RWPE2 (cell line): Measurements from ENCODE around the gene MYH7.

Experiments
- ATAC-seq: fragments of 200-7000 bp; cut with Tn5 transposase; 3 replicates; pipeline ENCODE4 v1.9.1; 2021; ENCODE audit warnings: low read depth
- DNase-seq: peaks from one replicate; pipeline ENCODE4 v3.0.0-alpha.2; 2020; ENCODE audit warnings: low spot score
- H3K27ac ChIP-seq: fragments of 450-650 bp; 2 replicates; pipeline ENCODE4 v1.5.1; 2017; ENCODE audit warnings: mild to moderate bottlenecking; ENCODE audit not compliant: poor library complexity, severe bottlenecking
- H3K27me3 ChIP-seq: fragments of 250-450 bp; sonication (Bioruptor Pico); 2 replicates; pipeline ENCODE4 v1.5.1; 2021; ENCODE audit warnings: mild to moderate bottlenecking, moderate library complexity; ENCODE audit not compliant: insufficient read depth, poor library complexity, severe bottlenecking
- H3K36me3 ChIP-seq: fragments of 250-450 bp; sonication (Bioruptor Pico); 2 replicates; pipeline ENCODE4 v1.5.1; 2020; ENCODE audit warnings: low read depth, mild to moderate bottlenecking, moderate library complexity
- H3K4me1 ChIP-seq: fragments of 250-450 bp; sonication (Bioruptor Pico); 2 replicates; pipeline ENCODE4 v1.5.1; 2021; ENCODE audit warnings: mild to moderate bottlenecking, moderate library complexity; ENCODE audit not compliant: insufficient read depth, poor library complexity, severe bottlenecking
- H3K4me3 ChIP-seq: fragments of 250-450 bp; sonication (Bioruptor Pico); 2 replicates; pipeline ENCODE4 v1.5.1; 2021; ENCODE audit warnings: mild to moderate bottlenecking, moderate library complexity; ENCODE audit not compliant: severe bottlenecking
- H3K9me3 ChIP-seq: fragments of 250-450 bp; sonication (Bioruptor Pico); 2 replicates; pipeline ENCODE4 v1.5.1; 2021; ENCODE audit warnings: mild to moderate bottlenecking, moderate library complexity; ENCODE audit not compliant: severe bottlenecking
- TF ChIP-seq, protein P1 (sequence below): fragments of 450-650 bp; IDR thresholded peaks from one replicate; pipeline ENCODE4 v1.5.1; 2017; ENCODE audit warnings: mild to moderate bottlenecking, moderate library complexity; ENCODE audit not compliant: poor library complexity, severe bottlenecking

Gene MYH7

DNA sequence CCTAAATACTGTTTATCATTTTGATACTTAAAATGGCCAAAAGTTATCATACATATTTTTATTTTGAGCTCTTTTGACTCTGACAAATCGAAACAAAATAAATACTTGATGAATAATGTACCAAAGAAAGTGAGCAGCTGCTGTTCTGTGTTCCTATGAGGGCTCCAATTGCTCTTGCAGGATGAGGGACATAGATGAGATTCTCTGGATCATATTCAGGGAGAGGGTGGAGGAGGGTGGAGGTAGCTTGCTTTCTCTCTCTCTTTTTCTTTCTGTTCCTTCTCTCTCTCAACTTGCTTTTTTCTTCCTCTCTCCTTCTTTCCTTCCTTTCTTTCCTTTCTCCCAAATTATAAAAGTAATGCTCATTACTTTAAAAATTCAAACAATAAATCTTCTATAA lies 8.9 kb upstream of the MYH7 start:
- H3K9me3 ChIP-seq, result no peaks in the 10 kb centered on the region
- no peaks in the 10 kb centered on the region for H3K4me1 ChIP-seq
- H3K36me3 ChIP-seq, result no peaks in the 10 kb centered on the region
- DNase-seq, result no peak
- H3K4me3 ChIP-seq, result no peak overlapping the region
- no peaks in the 10 kb centered on the region for H3K27me3 ChIP-seq
- no peak overlapping the region for H3K27ac ChIP-seq
- ATAC-seq, result no peak
- TF ChIP-seq, protein P1, sequence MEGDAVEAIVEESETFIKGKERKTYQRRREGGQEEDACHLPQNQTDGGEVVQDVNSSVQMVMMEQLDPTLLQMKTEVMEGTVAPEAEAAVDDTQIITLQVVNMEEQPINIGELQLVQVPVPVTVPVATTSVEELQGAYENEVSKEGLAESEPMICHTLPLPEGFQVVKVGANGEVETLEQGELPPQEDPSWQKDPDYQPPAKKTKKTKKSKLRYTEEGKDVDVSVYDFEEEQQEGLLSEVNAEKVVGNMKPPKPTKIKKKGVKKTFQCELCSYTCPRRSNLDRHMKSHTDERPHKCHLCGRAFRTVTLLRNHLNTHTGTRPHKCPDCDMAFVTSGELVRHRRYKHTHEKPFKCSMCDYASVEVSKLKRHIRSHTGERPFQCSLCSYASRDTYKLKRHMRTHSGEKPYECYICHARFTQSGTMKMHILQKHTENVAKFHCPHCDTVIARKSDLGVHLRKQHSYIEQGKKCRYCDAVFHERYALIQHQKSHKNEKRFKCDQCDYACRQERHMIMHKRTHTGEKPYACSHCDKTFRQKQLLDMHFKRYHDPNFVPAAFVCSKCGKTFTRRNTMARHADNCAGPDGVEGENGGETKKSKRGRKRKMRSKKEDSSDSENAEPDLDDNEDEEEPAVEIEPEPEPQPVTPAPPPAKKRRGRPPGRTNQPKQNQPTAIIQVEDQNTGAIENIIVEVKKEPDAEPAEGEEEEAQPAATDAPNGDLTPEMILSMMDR, result no peak

DNA sequence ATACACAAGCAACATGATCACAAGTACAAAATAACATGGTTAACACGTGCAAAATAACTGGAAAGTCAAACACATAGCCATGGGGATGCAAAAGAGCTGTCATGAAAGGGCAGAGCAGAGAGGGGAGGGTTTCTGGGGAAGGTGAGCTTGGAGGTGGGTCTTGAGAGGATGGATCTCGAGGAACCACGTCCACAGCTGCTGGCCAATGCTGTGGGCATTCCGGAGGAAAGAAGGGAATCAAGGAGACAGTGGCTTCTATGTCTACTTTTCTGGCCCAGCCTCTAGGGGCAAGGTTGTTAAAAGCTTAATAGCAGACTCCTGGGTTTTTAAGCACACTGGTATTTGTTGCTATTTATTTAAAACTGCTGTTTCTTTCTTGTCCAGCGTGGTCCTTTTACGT lies 8.4 kb upstream of the MYH7 start:
- H3K4me1 ChIP-seq, result no peaks in the 10 kb centered on the region
- no peak for DNase-seq
- TF ChIP-seq, protein P1, result no peak
- H3K27ac ChIP-seq, result no peak overlapping the region
- no peak for ATAC-seq
- no peaks in the 10 kb centered on the region for H3K9me3 ChIP-seq
- H3K4me3 ChIP-seq, result no peak overlapping the region
- H3K36me3 ChIP-seq, result no peaks in the 10 kb centered on the region
- no peaks in the 10 kb centered on the region for H3K27me3 ChIP-seq

DNA sequence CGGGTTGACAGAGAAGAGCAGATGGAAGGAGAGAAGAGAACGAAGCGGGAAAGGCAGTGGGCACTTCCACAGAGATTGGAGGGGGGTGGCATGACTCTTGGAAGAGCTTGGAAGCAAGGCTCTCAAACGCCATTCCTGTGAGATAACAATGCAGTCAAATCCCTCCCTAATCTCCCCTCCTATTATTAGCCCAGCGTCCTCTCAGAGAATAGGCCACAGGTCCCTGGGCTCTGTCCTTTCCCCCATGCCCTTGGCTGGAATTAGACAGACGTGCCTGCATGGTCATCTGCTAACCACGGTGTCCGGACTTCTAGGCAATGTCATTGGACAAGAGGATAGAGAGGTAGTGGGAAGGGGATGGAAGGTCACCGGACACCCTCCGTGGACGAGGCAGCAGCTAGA lies 8.0 kb upstream of the MYH7 start:
- H3K4me3 ChIP-seq, result no peak overlapping the region
- TF ChIP-seq, protein P1, result no peak

DNA sequence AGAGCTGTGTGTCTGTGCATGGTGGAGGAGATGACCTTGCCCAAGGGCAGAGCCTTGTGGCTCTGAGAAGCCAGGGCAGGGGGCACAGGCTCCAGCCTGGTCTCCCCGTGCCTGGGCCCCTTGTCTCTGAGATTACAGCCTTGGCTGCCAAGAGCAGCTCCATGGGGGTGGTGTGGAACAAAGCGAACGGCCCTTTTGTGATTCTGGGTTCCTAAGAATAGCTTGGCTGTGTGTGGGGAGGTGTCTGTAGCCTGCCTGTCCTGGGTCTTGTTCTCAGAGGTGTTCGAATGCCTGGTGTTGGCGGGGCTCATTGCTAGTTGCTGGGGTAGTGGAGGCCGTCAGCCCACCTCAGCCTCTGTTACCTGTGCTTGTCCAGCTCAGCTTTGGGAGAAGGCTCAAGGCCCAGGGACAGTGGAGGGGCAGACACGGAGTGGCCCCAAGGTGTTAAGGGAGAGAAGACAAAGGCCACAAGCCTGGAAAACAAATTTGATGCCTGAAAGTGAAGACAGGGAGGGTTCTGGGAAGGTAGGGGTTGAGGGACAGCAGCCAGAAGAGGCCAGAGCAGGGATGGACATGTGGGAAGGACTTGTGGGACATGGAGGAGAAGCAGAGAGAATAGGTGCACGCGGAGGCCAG lies 7.4 kb upstream of the MYH7 start:
- no peak overlapping the region for H3K4me3 ChIP-seq
- no peaks in the 10 kb centered on the region for H3K36me3 ChIP-seq
- TF ChIP-seq, protein P1, result no peak
- ATAC-seq, result no peak
- H3K27ac ChIP-seq, result no peak overlapping the region
- no peaks in the 10 kb centered on the region for H3K27me3 ChIP-seq
- H3K9me3 ChIP-seq, result no peaks in the 10 kb centered on the region
- H3K4me1 ChIP-seq, result no peaks in the 10 kb centered on the region
- DNase-seq, result no peak

More for the DNA sequence above, 8.0 kb upstream of the MYH7 start:
- no peaks in the 10 kb centered on the region for H3K27me3 ChIP-seq
- no peak for ATAC-seq
- no peaks in the 10 kb centered on the region for H3K9me3 ChIP-seq
- no peak for DNase-seq
- no peak overlapping the region for H3K27ac ChIP-seq
- no peaks in the 10 kb centered on the region for H3K4me1 ChIP-seq
- H3K36me3 ChIP-seq, result no peaks in the 10 kb centered on the region

DNA sequence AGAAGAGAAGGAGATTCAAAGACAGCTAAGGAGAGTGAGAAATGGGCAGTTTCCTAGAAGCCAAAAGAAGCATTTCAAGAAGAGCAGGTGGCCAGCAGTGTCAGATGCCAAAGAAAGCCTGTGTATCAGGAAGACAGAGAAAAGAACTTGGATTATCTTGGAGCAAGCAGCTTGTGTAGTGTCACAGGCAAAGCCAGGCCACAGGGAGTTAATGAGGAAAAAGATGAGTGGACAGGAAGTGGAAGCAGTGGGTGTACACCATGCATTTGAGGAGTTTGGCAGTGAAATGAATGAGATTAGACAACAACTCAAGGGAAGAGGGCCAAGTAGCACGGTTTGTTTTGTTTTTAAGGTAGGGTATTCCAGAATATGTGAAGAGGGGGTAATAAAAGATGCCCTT lies 5.6 kb upstream of the MYH7 start:
- DNase-seq (no peak), ATAC-seq (no peak)
- no peak overlapping the region for H3K27ac ChIP-seq
- TF ChIP-seq, protein P1, result no peak
- H3K4me1 ChIP-seq, result no peaks in the 10 kb centered on the region
- no peaks in the 10 kb centered on the region for H3K27me3 ChIP-seq
- H3K4me3 ChIP-seq, result no peak overlapping the region
- H3K36me3 ChIP-seq, result no peaks in the 10 kb centered on the region
- no peaks in the 10 kb centered on the region for H3K9me3 ChIP-seq
